Measurements from ENCODE around the gene ZNF532.

DNA sequence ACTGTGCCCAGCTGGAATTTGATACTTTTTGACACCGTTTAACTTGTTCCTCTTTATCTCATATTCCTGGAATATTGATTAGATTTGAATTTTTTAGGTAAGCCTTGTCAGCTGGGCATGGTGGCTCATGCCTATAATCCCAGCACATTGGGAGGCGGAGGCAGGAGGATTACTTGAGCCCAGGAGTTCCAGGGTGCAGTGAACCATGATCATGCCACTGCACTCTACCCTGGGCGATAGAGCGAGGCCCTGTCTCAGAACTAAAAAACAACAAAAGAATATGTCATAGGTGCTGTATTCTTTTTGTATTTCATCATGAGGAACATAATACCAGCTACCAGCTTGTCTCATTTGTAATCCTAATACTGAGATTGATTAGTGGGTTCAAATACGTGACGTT lies 90.3 kb downstream of the ZNF532 start:
- TF ChIP-seq, protein P1, sequence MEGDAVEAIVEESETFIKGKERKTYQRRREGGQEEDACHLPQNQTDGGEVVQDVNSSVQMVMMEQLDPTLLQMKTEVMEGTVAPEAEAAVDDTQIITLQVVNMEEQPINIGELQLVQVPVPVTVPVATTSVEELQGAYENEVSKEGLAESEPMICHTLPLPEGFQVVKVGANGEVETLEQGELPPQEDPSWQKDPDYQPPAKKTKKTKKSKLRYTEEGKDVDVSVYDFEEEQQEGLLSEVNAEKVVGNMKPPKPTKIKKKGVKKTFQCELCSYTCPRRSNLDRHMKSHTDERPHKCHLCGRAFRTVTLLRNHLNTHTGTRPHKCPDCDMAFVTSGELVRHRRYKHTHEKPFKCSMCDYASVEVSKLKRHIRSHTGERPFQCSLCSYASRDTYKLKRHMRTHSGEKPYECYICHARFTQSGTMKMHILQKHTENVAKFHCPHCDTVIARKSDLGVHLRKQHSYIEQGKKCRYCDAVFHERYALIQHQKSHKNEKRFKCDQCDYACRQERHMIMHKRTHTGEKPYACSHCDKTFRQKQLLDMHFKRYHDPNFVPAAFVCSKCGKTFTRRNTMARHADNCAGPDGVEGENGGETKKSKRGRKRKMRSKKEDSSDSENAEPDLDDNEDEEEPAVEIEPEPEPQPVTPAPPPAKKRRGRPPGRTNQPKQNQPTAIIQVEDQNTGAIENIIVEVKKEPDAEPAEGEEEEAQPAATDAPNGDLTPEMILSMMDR (IDR thresholded peaks at IDR 0.05), result no peak
- no peak for TF ChIP-seq POLR2A (IDR thresholded peaks at IDR 0.05)

Measured in heart left ventricle (tissue), 13 donors.